ENCODE data around the gene CACNB3. TPM values are rescaled to one million over a fixed set of nuclear protein-coding genes. Genes with fewer than 3 reads are reported as not detected.

Gene CACNB3
- total RNA-seq, 2 donors from 2014 or later = 40.6 to 59.9 TPM

DNA sequence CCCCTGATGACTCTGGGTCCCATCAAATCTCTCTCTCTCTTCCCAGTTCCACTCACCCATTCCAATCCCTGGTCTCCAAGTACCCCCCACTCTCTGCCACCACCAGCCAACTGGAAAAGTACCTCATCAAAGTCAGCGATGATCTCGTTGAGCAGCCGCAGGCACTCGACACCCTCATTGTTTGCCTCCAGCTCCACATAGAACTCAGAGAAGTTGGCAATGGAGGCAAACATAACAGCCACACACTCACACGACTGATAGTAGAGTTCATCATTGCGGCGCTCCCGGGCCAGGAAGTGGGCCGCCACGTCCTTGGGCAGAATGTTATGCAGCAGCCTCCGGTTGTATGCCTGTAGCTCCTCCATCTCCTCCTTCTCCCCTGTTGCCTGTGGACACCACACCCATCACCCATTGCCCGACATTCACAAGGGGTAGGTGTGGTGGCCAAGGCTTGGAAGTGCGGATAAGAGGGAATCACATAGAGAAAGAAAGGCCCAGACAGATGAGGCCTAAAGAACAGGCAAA lies 46.6 kb upstream of the CACNB3 start:
- no peak overlapping the region for H3K27ac ChIP-seq (ENCODE audit: low read depth, low read length)
- no peak overlapping the region for H3K4me3 Mint-ChIP-seq
- no peak for DNase-seq
- TF ChIP-seq, protein P1, sequence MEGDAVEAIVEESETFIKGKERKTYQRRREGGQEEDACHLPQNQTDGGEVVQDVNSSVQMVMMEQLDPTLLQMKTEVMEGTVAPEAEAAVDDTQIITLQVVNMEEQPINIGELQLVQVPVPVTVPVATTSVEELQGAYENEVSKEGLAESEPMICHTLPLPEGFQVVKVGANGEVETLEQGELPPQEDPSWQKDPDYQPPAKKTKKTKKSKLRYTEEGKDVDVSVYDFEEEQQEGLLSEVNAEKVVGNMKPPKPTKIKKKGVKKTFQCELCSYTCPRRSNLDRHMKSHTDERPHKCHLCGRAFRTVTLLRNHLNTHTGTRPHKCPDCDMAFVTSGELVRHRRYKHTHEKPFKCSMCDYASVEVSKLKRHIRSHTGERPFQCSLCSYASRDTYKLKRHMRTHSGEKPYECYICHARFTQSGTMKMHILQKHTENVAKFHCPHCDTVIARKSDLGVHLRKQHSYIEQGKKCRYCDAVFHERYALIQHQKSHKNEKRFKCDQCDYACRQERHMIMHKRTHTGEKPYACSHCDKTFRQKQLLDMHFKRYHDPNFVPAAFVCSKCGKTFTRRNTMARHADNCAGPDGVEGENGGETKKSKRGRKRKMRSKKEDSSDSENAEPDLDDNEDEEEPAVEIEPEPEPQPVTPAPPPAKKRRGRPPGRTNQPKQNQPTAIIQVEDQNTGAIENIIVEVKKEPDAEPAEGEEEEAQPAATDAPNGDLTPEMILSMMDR (conservative IDR thresholded peaks at IDR 0.05) = no peak
- no peaks in the 10 kb centered on the region for H3K9me3 ChIP-seq (ENCODE audit: control insufficient read depth, low read length)
- H3K27ac Mint-ChIP-seq = no peak overlapping the region
- H3K4me3 ChIP-seq (ENCODE audit: low read length) = no peak overlapping the region
- H3K27me3 Mint-ChIP-seq (ENCODE audit: insufficient read depth) = no peaks in the 10 kb centered on the region
- peaks cover 7% of the 10 kb centered on the region for H3K4me1 Mint-ChIP-seq
- no peaks in the 10 kb centered on the region for H3K27me3 ChIP-seq (ENCODE audit: control insufficient read depth, insufficient read depth, low read length, poor library complexity, severe bottlenecking)
- no peaks in the 10 kb centered on the region for H3K9me3 Mint-ChIP-seq
- 94% methylated on average over 11 to 13 of the region's 13 CpGs for WGBS, 2 experiments (ENCODE audit: insufficient coverage in 1 of 2, insufficient read length in 1 of 2)
- H3K9ac ChIP-seq (ENCODE audit: extremely low read depth, low read length, poor library complexity, severe bottlenecking) = no peak overlapping the region
- peaks cover 71% of the 10 kb centered on the region for H3K36me3 ChIP-seq (ENCODE audit: control insufficient read depth, insufficient read depth, low read length)
- H3K4me1 ChIP-seq (ENCODE audit: control insufficient read depth, insufficient read depth, low read length) = peaks cover 3% of the 10 kb centered on the region
- H3K36me3 Mint-ChIP-seq (ENCODE audit: low read depth) = peaks cover 66% of the 10 kb centered on the region

DNA sequence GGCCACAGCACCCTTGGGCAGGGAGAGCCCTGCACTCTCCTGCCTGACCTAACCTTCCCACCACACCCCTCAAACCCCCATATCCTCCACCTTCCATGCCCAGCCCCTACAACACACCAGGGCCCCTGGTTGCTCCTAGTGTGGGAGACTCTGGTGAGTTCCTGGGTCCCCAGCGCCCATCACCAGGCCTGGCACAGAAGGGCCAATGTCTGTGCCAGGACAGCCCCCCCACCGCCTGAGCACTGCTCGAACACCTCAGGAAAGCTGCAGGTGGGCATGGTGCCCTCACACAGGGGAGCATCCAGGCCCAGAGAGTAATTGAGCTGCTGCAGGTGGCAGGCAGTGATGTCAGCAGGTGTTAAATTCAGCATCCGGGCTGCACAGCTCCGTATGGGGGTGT lies 44.6 kb upstream of the CACNB3 start:
- Histone ChIP-seq H3K27ac (ENCODE audit: low read depth, low read length) (no peak overlapping the region), H3K36me3 (ENCODE audit: control insufficient read depth, insufficient read depth, low read length) (peaks cover 64% of the 10 kb centered on the region), H3K4me3 (ENCODE audit: low read length) (no peak overlapping the region), H3K9ac (ENCODE audit: extremely low read depth, low read length, poor library complexity, severe bottlenecking) (no peak overlapping the region), H3K9me3 (ENCODE audit: control insufficient read depth, low read length) (no peaks in the 10 kb centered on the region), H3K27me3 (ENCODE audit: control insufficient read depth, insufficient read depth, low read length, poor library complexity, severe bottlenecking) (no peaks in the 10 kb centered on the region), H3K4me1 (ENCODE audit: control insufficient read depth, insufficient read depth, low read length) (peaks cover under 1% of the 10 kb centered on the region)
- WGBS, 2 experiments (ENCODE audit: insufficient coverage in 1 of 2, insufficient read length in 1 of 2) = 93 to 95% methylated on average over 3 to 5 of the region's 5 CpGs
- peaks cover 4% of the 10 kb centered on the region for H3K4me1 Mint-ChIP-seq
- no peak overlapping the region for H3K4me3 Mint-ChIP-seq
- H3K36me3 Mint-ChIP-seq (ENCODE audit: low read depth) = peaks cover 75% of the 10 kb centered on the region
- no peak overlapping the region for H3K27ac Mint-ChIP-seq
- DNase-seq = no peak
- TF ChIP-seq, protein P1 (conservative IDR thresholded peaks at IDR 0.05) = no peak
- no peaks in the 10 kb centered on the region for H3K27me3 Mint-ChIP-seq (ENCODE audit: insufficient read depth)
- no peaks in the 10 kb centered on the region for H3K9me3 Mint-ChIP-seq

DNA sequence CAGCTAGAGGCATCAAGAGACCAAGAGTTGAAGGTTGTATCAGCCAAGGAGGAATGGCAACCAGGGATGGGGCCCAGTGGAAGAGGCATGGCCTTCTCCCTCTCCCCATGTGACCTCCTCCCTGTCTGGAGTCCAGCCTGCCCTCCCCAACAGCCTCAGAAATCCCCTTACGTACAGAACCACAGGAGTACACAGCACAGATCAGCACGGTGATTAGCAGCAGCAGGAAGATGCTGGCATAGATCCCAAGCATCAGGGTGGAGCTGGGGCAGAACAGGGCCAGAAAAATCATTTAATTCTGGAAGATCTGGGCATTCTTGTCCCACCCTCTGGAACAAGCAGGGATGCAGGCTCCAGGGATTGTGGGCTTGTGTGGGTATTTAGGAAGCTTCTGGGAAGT lies 43.8 kb upstream of the CACNB3 start:
- Mint-ChIP-seq H3K27ac (no peak overlapping the region), H3K27me3 (ENCODE audit: insufficient read depth) (no peaks in the 10 kb centered on the region), H3K4me3 (no peak overlapping the region), H3K36me3 (ENCODE audit: low read depth) (peaks cover 71% of the 10 kb centered on the region), H3K4me1 (no peaks in the 10 kb centered on the region), H3K9me3 (no peaks in the 10 kb centered on the region)
- DNase-seq = no peak
- H3K27ac ChIP-seq (ENCODE audit: low read depth, low read length) = no peak overlapping the region
- H3K27me3 ChIP-seq (ENCODE audit: control insufficient read depth, insufficient read depth, low read length, poor library complexity, severe bottlenecking) = no peaks in the 10 kb centered on the region
- WGBS, 2 experiments (ENCODE audit: insufficient coverage in 1 of 2, insufficient read length in 1 of 2) = 80 to 94% methylated on average over 1 to 2 of the region's 2 CpGs
- TF ChIP-seq, protein P1 (conservative IDR thresholded peaks at IDR 0.05) = no peak
- no peak overlapping the region for H3K4me3 ChIP-seq (ENCODE audit: low read length)
- H3K9ac ChIP-seq (ENCODE audit: extremely low read depth, low read length, poor library complexity, severe bottlenecking) = no peak overlapping the region
- H3K36me3 ChIP-seq (ENCODE audit: control insufficient read depth, insufficient read depth, low read length) = peaks cover 60% of the 10 kb centered on the region
- H3K4me1 ChIP-seq (ENCODE audit: control insufficient read depth, insufficient read depth, low read length) = no peaks in the 10 kb centered on the region
- no peaks in the 10 kb centered on the region for H3K9me3 ChIP-seq (ENCODE audit: control insufficient read depth, low read length)
